CD4-positive, alpha-beta T cell treated with Interleukin-6 for 4 hours (primary cell): ENCODE results near the gene CCDC68.
"Not testable (repeated sequence)": the region's sequence is repeated elsewhere in the genome, so short reads cannot be mapped to it uniquely, and the experiment has no call there.

Experiments
- DNase-seq: peaks from one replicate; pipeline ENCODE4 v3.0.0-alpha.2; 2020; ENCODE audit warnings: mixed read lengths

The CCDC68 gene

GRCh38 chr18:54958704-54959625, at the start of gene CCDC68:
Gene CCDC68, minus strand, starts transcription at chr18:54959461. Its CDS starts 16,670 bp downstream, at chr18:54942791.
- DNase-seq: no peak

- no peak for DNase-seq
Measured at GRCh38 chr18:55007602-55008001, 48.3 kb upstream of the CCDC68 start.

- no peak for DNase-seq
Measured at GRCh38 chr18:55003695-55004094, 44.4 kb upstream of the CCDC68 start.

- no peak for DNase-seq
Measured at GRCh38 chr18:55002261-55002660, 43.0 kb upstream of the CCDC68 start.

GRCh38 chr18:55001394-55002024, 42.2 kb upstream of the CCDC68 start:
- no peak for DNase-seq

GRCh38 chr18:55000529-55000928, 41.3 kb upstream of the CCDC68 start:
- DNase-seq: no peak

- no peak for DNase-seq
Measured at GRCh38 chr18:54999016-54999415, 39.8 kb upstream of the CCDC68 start.

GRCh38 chr18:54995421-54996143, 36.3 kb upstream of the CCDC68 start:
- no peak for DNase-seq

GRCh38 chr18:54991981-54992380, 32.7 kb upstream of the CCDC68 start:
- no peak for DNase-seq

- no peak for DNase-seq
Measured at GRCh38 chr18:54984908-54985307, 25.6 kb upstream of the CCDC68 start.

GRCh38 chr18:54983791-54984190, 24.5 kb upstream of the CCDC68 start:
- no peak for DNase-seq

- peak; percentile 1 for DNase-seq
Measured at GRCh38 chr18:54983041-54983686, 23.9 kb upstream of the CCDC68 start.

GRCh38 chr18:54981076-54981475, 21.8 kb upstream of the CCDC68 start:
- DNase-seq: no peak

GRCh38 chr18:54975598-54975997, 16.3 kb upstream of the CCDC68 start:
- DNase-seq: no peak

GRCh38 chr18:54973046-54973445, 13.8 kb upstream of the CCDC68 start:
- DNase-seq: no peak

- DNase-seq: no peak
Measured at GRCh38 chr18:54968807-54969206, 9.5 kb upstream of the CCDC68 start.

GRCh38 chr18:54968237-54968636, 9.0 kb upstream of the CCDC68 start:
- DNase-seq: not testable (repeated sequence)

- DNase-seq: no peak
Measured at GRCh38 chr18:54967786-54968185, 8.5 kb upstream of the CCDC68 start.

GRCh38 chr18:54964741-54965140, 5.5 kb upstream of the CCDC68 start:
- no peak for DNase-seq

- DNase-seq: no peak
Measured at GRCh38 chr18:54962919-54963645, 3.8 kb upstream of the CCDC68 start.

- DNase-seq: no peak
Measured at GRCh38 chr18:54961868-54962267, 2.6 kb upstream of the CCDC68 start.

GRCh38 chr18:54961016-54961423, 1.8 kb upstream of the CCDC68 start:
- DNase-seq: no peak
